CD4-positive, alpha-beta T cell treated with Interleukin-17A for 1 hour (primary cell): ENCODE data around the gene OXER1.

Experiments used
- DNase-seq: peaks from one replicate; pipeline ENCODE4 v3.0.0-alpha.2; 2020

The OXER1 gene

GRCh38 chr2:42793334-42794270 lies 29.7 kb upstream of the OXER1 start:
- DNase-seq, result no peak

GRCh38 chr2:42792583-42793333 lies 28.8 kb upstream of the OXER1 start, which contains the start of gene HAAO:
TSS of gene HAAO (minus strand) at chr2:42792583. CDS start at chr2:42792536, 47 bp downstream.
- DNase-seq, result no peak

- no peak for DNase-seq
Observed at GRCh38 chr2:42792087-42792582, 28.2 kb upstream of the OXER1 start.

- DNase-seq, result no peak
Observed at GRCh38 chr2:42791606-42792005, 27.7 kb upstream of the OXER1 start.

GRCh38 chr2:42789751-42790150 lies 25.8 kb upstream of the OXER1 start:
- DNase-seq, result no peak

- DNase-seq, result no peak
Observed at GRCh38 chr2:42788882-42789281, 24.9 kb upstream of the OXER1 start.

- no peak for DNase-seq
Observed at GRCh38 chr2:42788478-42788793, 24.5 kb upstream of the OXER1 start.

GRCh38 chr2:42787788-42788477 lies 24.0 kb upstream of the OXER1 start:
- DNase-seq, result no peak

GRCh38 chr2:42787424-42787787 lies 23.5 kb upstream of the OXER1 start:
- DNase-seq, result no peak

GRCh38 chr2:42786561-42787345 lies 22.8 kb upstream of the OXER1 start:
- DNase-seq, result no peak

GRCh38 chr2:42784204-42784880 lies 20.4 kb upstream of the OXER1 start:
- DNase-seq, result no peak

GRCh38 chr2:42783511-42783910 lies 19.6 kb upstream of the OXER1 start:
- DNase-seq, result no peak

GRCh38 chr2:42781181-42781580 lies 17.2 kb upstream of the OXER1 start:
- DNase-seq, result no peak

GRCh38 chr2:42777883-42778805 lies 14.2 kb upstream of the OXER1 start:
- no peak for DNase-seq

GRCh38 chr2:42775810-42776209 lies 11.9 kb upstream of the OXER1 start:
- no peak for DNase-seq

GRCh38 chr2:42775186-42775585 lies 11.3 kb upstream of the OXER1 start:
- DNase-seq, result no peak

- no peak for DNase-seq
Observed at GRCh38 chr2:42771546-42772153, 7.7 kb upstream of the OXER1 start.

- no peak for DNase-seq
Observed at GRCh38 chr2:42770288-42771131, 6.6 kb upstream of the OXER1 start.

GRCh38 chr2:42769583-42770287 lies 5.8 kb upstream of the OXER1 start:
- no peak for DNase-seq
